HepG2 (cell line): Measurements from ENCODE around the gene MED9. TPM values are rescaled to one million over a fixed set of nuclear protein-coding genes. Genes with fewer than 3 reads are reported as not detected.
A peak's percentile ranks its signal among the peaks of the same experiment; 100 is the strongest.

Source experiments
- AGO2 ChIP-seq: fragments of 200-400 bp; formaldehyde crosslinking; optimal IDR thresholded peaks from 2 replicates; pipeline ENCODE3; 2017; ENCODE audit warnings: mild to moderate bottlenecking, low read depth, low read length, moderate library complexity
- ARID5B ChIP-seq: IDR thresholded peaks from 2 replicates; pipeline ENCODE4 v1.4.0; 2020; ENCODE audit warnings: mild to moderate bottlenecking, missing genetic modification reagents
- ASH2L ChIP-seq: fragments of 300-600, 200-600 bp; sonication (generic); IDR thresholded peaks from 2 replicates; pipeline ENCODE4 v1.7.0; 2017; ENCODE audit warnings: low read depth, mild to moderate bottlenecking, moderate library complexity, mixed read lengths, low read length; ENCODE audit not compliant: insufficient read length
- EP300 ChIP-seq, 3 experiments: sonication (generic) in 1 of 3; formaldehyde crosslinking in 1 of 3; IDR thresholded peaks; 2 replicates each; pipeline versions ENCODE4 v1.5.1 to v1.6.1; 2011 to 2020; ENCODE audit warnings: low read depth in 2 of 3, low read length in 2 of 3, borderline replicate concordance in 1 of 3, improper control_type of control experiment in 1 of 3, mild to moderate bottlenecking in 1 of 3, missing genetic modification reagents in 1 of 3, moderate library complexity in 1 of 3
- KLF6 ChIP-seq: IDR thresholded peaks from 2 replicates; pipeline ENCODE4 v1.8.0; 2016; ENCODE audit warnings: missing biosample characterization, missing genetic modification reagents
- SOX6 ChIP-seq, 2 experiments: fragments of 450-650 bp in 1 of 2; sonication (generic) in 1 of 2; formaldehyde crosslinking in 1 of 2; IDR thresholded peaks; 2 replicates each; pipeline versions ENCODE4 v1.4.0 to v1.6.1; 2017 to 2020; ENCODE audit warnings: antibody characterized with exemption in 1 of 2, mild to moderate bottlenecking in 1 of 2, missing genetic modification reagents in 1 of 2
- SRY ChIP-seq: sonication (generic); formaldehyde crosslinking; IDR thresholded peaks from 2 replicates; pipeline ENCODE4 v1.8.0; 2022; ENCODE audit warnings: mild to moderate bottlenecking, missing genetic modification reagents
- ZNF10 ChIP-seq: sonication (generic); formaldehyde crosslinking; IDR thresholded peaks from 2 replicates; pipeline ENCODE4 v1.4.0; 2020; ENCODE audit warnings: mild to moderate bottlenecking, low read depth, missing genetic modification reagents, borderline replicate concordance
- ZNF256 ChIP-seq: sonication (generic); formaldehyde crosslinking; conservative IDR thresholded peaks from 2 replicates; pipeline ENCODE4 v1.4.0; 2020; ENCODE audit warnings: missing genetic modification reagents
- ZNF30 ChIP-seq: sonication (generic); formaldehyde crosslinking; IDR thresholded peaks from 2 replicates; pipeline ENCODE4 v1.5.0; 2020; ENCODE audit warnings: mild to moderate bottlenecking, missing genetic modification reagents
- ZNF337 ChIP-seq: sonication (generic); formaldehyde crosslinking; IDR thresholded peaks from 2 replicates; pipeline ENCODE4 v1.5.1; 2020; ENCODE audit warnings: missing genetic modification reagents, low read depth, mild to moderate bottlenecking, borderline replicate concordance
- ZNF567 ChIP-seq: sonication (generic); formaldehyde crosslinking; IDR thresholded peaks from 2 replicates; pipeline ENCODE4 v1.8.1; 2023; ENCODE audit warnings: mild to moderate bottlenecking, missing genetic modification reagents, borderline replicate concordance
- ZNF749 ChIP-seq: sonication (generic); formaldehyde crosslinking; IDR thresholded peaks from 2 replicates; pipeline ENCODE4 v1.8.0; 2022; ENCODE audit warnings: mild to moderate bottlenecking, missing genetic modification reagents, moderate library complexity, borderline replicate concordance
- polyA plus RNA-seq, 8 experiments: library from polyadenylated mRNA; depleted of rRNA in 3 of 8; stranded (reverse) in 7 of 8; unstranded in 1 of 8; fragments of >200 nt; fragmentation: Illumina TruSeq in 4 of 8; extraction: Trizol in 4 of 8; gene quantifications; 2 replicates each; pipeline versions ENCODE4 v1.2.1 to v1.2.3, GENCODE V29; 2011 to 2016; ENCODE audit warnings: low read depth in 4 of 8, missing spikeins in 1 of 8, mixed read lengths in 1 of 8; ENCODE audit not compliant: insufficient read depth in 1 of 8
- total RNA-seq, 5 experiments: library from RNA; depleted of rRNA; stranded (reverse); fragments of >200 nt; fragmentation: Illumina TruSeq; extraction: Trizol; gene quantifications; 2 replicates each; pipeline ENCODE4 v1.2.3, GENCODE V29; 2016; ENCODE audit warnings: low read depth in 1 of 5
- TF ChIP-seq, protein P1 (sequence below): sonication (generic); formaldehyde crosslinking; IDR thresholded peaks from 2 replicates; pipeline ENCODE4 v1.4.0; 2020; ENCODE audit warnings: low read depth, missing genetic modification reagents
- TF ChIP-seq, protein P2 (sequence below): sonication (generic); formaldehyde crosslinking; IDR thresholded peaks from 2 replicates; pipeline ENCODE4 v1.4.0; 2020; ENCODE audit warnings: mild to moderate bottlenecking, missing genetic modification reagents

Gene MED9
- total and polyA plus RNA-seq, 2 of the 13 experiments (the other 11 are each of a cell fraction or from before 2014, with no cell fraction given), result 11.9 to 15.1 TPM

DNA sequence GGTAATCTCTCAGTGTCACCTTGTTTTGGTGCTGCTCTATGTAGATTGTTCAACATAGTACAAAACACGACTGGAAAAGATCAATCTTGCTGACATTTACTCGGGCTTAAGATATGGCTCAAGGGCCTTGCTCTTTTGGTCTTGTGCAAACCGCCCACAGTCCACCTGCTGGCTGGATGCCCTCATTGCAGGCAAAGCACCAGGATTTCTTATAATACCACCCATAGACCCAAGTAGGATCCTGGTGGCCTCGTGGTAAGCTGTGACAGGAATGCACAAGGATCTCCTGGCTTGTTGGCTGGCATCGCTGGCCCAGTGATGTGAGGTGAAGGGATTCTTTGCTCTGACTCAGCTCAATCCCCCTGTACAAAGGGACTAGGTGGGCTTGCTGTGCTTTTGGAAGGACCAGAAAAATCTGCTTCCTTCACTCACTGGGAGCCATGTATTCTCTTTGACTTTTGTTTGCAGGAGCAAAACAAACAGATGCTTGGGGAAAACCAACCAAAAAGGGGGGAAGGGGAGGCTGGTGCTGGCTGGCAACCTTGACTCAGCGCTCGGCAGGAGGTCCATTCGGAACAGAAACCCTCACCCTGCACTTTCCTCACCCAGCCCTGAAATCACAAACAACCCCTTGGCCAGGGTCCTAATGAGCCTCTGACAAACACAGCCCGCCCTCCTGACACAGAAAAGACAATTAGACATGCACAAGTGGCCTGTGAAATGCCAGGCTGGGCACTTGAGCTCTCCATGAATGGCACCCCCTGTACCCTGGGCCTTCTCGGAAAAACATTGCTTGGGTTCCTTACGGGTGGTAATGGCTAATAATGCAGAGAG, 36.6 kb upstream of the MED9 start (continued):
- TF ChIP-seq ARID5B, result peak; percentile 44; the same call in 1 of the 2 replicates
- no peak for TF ChIP-seq ZNF256 (CRISPR knock-in tag)
- TF ChIP-seq KLF6 (CRISPR knock-in tag), result 0 out of 2 replicates have a peak, but pooled peaks have one; percentile 58
- TF ChIP-seq, protein P1, sequence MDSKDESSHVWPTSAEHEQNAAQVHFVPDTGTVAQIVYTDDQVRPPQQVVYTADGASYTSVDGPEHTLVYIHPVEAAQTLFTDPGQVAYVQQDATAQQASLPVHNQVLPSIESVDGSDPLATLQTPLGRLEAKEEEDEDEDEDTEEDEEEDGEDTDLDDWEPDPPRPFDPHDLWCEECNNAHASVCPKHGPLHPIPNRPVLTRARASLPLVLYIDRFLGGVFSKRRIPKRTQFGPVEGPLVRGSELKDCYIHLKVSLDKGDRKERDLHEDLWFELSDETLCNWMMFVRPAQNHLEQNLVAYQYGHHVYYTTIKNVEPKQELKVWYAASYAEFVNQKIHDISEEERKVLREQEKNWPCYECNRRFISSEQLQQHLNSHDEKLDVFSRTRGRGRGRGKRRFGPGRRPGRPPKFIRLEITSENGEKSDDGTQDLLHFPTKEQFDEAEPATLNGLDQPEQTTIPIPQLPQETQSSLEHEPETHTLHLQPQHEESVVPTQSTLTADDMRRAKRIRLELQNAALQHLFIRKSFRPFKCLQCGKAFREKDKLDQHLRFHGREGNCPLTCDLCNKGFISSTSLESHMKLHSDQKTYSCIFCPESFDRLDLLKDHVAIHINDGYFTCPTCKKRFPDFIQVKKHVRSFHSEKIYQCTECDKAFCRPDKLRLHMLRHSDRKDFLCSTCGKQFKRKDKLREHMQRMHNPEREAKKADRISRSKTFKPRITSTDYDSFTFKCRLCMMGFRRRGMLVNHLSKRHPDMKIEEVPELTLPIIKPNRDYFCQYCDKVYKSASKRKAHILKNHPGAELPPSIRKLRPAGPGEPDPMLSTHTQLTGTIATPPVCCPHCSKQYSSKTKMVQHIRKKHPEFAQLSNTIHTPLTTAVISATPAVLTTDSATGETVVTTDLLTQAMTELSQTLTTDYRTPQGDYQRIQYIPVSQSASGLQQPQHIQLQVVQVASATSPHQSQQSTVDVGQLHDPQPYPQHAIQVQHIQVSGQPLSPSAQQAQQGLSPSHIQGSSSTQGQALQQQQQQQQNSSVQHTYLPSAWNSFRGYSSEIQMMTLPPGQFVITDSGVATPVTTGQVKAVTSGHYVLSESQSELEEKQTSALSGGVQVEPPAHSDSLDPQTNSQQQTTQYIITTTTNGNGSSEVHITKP (CRISPR knock-in tag), result peak; percentile 92
- 0 out of 2 replicates have a peak, but pooled peaks have one; percentile 19 for TF ChIP-seq SRY (CRISPR knock-in tag)
- TF ChIP-seq, protein P2, sequence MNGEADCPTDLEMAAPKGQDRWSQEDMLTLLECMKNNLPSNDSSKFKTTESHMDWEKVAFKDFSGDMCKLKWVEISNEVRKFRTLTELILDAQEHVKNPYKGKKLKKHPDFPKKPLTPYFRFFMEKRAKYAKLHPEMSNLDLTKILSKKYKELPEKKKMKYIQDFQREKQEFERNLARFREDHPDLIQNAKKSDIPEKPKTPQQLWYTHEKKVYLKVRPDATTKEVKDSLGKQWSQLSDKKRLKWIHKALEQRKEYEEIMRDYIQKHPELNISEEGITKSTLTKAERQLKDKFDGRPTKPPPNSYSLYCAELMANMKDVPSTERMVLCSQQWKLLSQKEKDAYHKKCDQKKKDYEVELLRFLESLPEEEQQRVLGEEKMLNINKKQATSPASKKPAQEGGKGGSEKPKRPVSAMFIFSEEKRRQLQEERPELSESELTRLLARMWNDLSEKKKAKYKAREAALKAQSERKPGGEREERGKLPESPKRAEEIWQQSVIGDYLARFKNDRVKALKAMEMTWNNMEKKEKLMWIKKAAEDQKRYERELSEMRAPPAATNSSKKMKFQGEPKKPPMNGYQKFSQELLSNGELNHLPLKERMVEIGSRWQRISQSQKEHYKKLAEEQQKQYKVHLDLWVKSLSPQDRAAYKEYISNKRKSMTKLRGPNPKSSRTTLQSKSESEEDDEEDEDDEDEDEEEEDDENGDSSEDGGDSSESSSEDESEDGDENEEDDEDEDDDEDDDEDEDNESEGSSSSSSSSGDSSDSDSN (CRISPR knock-in tag), result 0 out of 2 replicates have a peak, but pooled peaks have one; percentile 41
- TF ChIP-seq ASH2L, result peak; percentile 21
- no peak for TF ChIP-seq ZNF337 (CRISPR knock-in tag)
- TF ChIP-seq ZNF10 (CRISPR knock-in tag), result no peak
- TF ChIP-seq EP300 (IDR thresholded peaks at IDR 0.05; ENCODE audit: low read depth in 2 of 2, low read length in 2 of 2), result 0 out of 4 replicates have a peak, but pooled peaks of 1 of the 2 experiments have one; percentile 23
- no peak for TF ChIP-seq EP300 (CRISPR knock-in tag; IDR thresholded peaks at IDR 0.05; ENCODE audit: borderline replicate concordance)
- no peak for TF ChIP-seq ZNF567
- TF ChIP-seq ZNF749 (CRISPR knock-in tag), result no peak
- no peak for TF ChIP-seq ZNF30 (CRISPR knock-in tag)
- no peak for TF ChIP-seq AGO2
- no peak for TF ChIP-seq SOX6 (IDR thresholded peaks at IDR 0.05)
- TF ChIP-seq SOX6 (CRISPR knock-in tag; IDR thresholded peaks at IDR 0.05), result peak; percentile 56
